ENCODE measurements around the gene TMTC1.
"Not testable (repeated sequence)": the region's sequence is repeated elsewhere in the genome, so short reads cannot be mapped to it uniquely, and the experiment has no call there.

TMTC1 gene

GRCh38 chr12:29630164-29630563 is 153.6 kb downstream of the TMTC1 start:
- not testable (repeated sequence) for H3K27me3 ChIP-seq (ENCODE audit: control insufficient read depth in 1 of 2, insufficient read depth in 2 of 2, low read length in 2 of 2); H3K9me3 ChIP-seq (ENCODE audit: control insufficient read depth in 1 of 2, low read length in 2 of 2); H3K4me1 ChIP-seq (ENCODE audit: control insufficient read depth in 1 of 2, insufficient read depth in 2 of 2, low read length in 2 of 2); H3K4me3 ChIP-seq (ENCODE audit: low read depth in 1 of 2, low read length in 2 of 2); H3K9ac ChIP-seq (ENCODE audit: low read depth in 1 of 2, low read length in 2 of 2); H3K36me3 ChIP-seq (ENCODE audit: control insufficient read depth in 1 of 2, insufficient read depth in 2 of 2, low read length in 2 of 2); H3K27ac ChIP-seq (ENCODE audit: low read depth, low read length)

- H3K36me3 ChIP-seq (ENCODE audit: control insufficient read depth in 1 of 2, insufficient read depth in 2 of 2, low read length in 2 of 2), result no peaks in the 10 kb centered on the region
- H3K4me1 ChIP-seq (ENCODE audit: control insufficient read depth in 1 of 2, insufficient read depth in 2 of 2, low read length in 2 of 2), result peaks cover 11 to 17% of the 10 kb centered on the region in 2 donors
- no peak overlapping the region for H3K4me3 ChIP-seq (ENCODE audit: low read depth in 1 of 2, low read length in 2 of 2)
- H3K27me3 ChIP-seq (ENCODE audit: control insufficient read depth in 1 of 2, insufficient read depth in 2 of 2, low read length in 2 of 2), result no peaks in the 10 kb centered on the region
- H3K9ac ChIP-seq (ENCODE audit: low read depth in 1 of 2, low read length in 2 of 2), result no peak overlapping the region
- peaks cover 0 to 2% of the 10 kb centered on the region in 2 donors for H3K9me3 ChIP-seq (ENCODE audit: control insufficient read depth in 1 of 2, low read length in 2 of 2)
- no peak overlapping the region for H3K27ac ChIP-seq (ENCODE audit: low read depth, low read length)
These were observed 156.5 kb downstream of the TMTC1 start for GRCh38 chr12:29627221-29627620.

GRCh38 chr12:29625359-29625953 is 158.3 kb downstream of the TMTC1 start:
- H3K4me1 ChIP-seq (ENCODE audit: control insufficient read depth in 1 of 2, insufficient read depth in 2 of 2, low read length in 2 of 2), result peaks cover 11 to 17% of the 10 kb centered on the region in 2 donors
- no peaks in the 10 kb centered on the region for H3K27me3 ChIP-seq (ENCODE audit: control insufficient read depth in 1 of 2, insufficient read depth in 2 of 2, low read length in 2 of 2)
- H3K27ac ChIP-seq (ENCODE audit: low read depth, low read length), result no peak overlapping the region
- no peak overlapping the region for H3K9ac ChIP-seq (ENCODE audit: low read depth in 1 of 2, low read length in 2 of 2)
- peaks cover 0 to 2% of the 10 kb centered on the region in 2 donors for H3K9me3 ChIP-seq (ENCODE audit: control insufficient read depth in 1 of 2, low read length in 2 of 2)
- H3K36me3 ChIP-seq (ENCODE audit: control insufficient read depth in 1 of 2, insufficient read depth in 2 of 2, low read length in 2 of 2), result no peaks in the 10 kb centered on the region
- peak overlapping the region in 1 of 2 donors; percentile 30 for H3K4me3 ChIP-seq (ENCODE audit: low read depth in 1 of 2, low read length in 2 of 2)

GRCh38 chr12:29622251-29622650 is 161.5 kb downstream of the TMTC1 start:
- no peak overlapping the region for H3K9ac ChIP-seq (ENCODE audit: low read depth in 1 of 2, low read length in 2 of 2)
- no peak overlapping the region for H3K4me3 ChIP-seq (ENCODE audit: low read depth in 1 of 2, low read length in 2 of 2)
- H3K36me3 ChIP-seq (ENCODE audit: control insufficient read depth in 1 of 2, insufficient read depth in 2 of 2, low read length in 2 of 2), result no peaks in the 10 kb centered on the region
- peaks cover 11 to 17% of the 10 kb centered on the region in 2 donors for H3K4me1 ChIP-seq (ENCODE audit: control insufficient read depth in 1 of 2, insufficient read depth in 2 of 2, low read length in 2 of 2)
- H3K27me3 ChIP-seq (ENCODE audit: control insufficient read depth in 1 of 2, insufficient read depth in 2 of 2, low read length in 2 of 2), result no peaks in the 10 kb centered on the region
- no peaks in the 10 kb centered on the region for H3K9me3 ChIP-seq (ENCODE audit: control insufficient read depth in 1 of 2, low read length in 2 of 2)
- H3K27ac ChIP-seq (ENCODE audit: low read depth, low read length), result no peak overlapping the region

- Histone ChIP-seq H3K36me3 (ENCODE audit: control insufficient read depth in 1 of 2, insufficient read depth in 2 of 2, low read length in 2 of 2) (no peaks in the 10 kb centered on the region), H3K27ac (ENCODE audit: low read depth, low read length) (no peak overlapping the region), H3K9ac (ENCODE audit: low read depth in 1 of 2, low read length in 2 of 2) (no peak overlapping the region), H3K4me1 (ENCODE audit: control insufficient read depth in 1 of 2, insufficient read depth in 2 of 2, low read length in 2 of 2) (peaks cover 5 to 9% of the 10 kb centered on the region in 2 donors), H3K9me3 (ENCODE audit: control insufficient read depth in 1 of 2, low read length in 2 of 2) (no peaks in the 10 kb centered on the region), H3K4me3 (ENCODE audit: low read depth in 1 of 2, low read length in 2 of 2) (no peak overlapping the region), H3K27me3 (ENCODE audit: control insufficient read depth in 1 of 2, insufficient read depth in 2 of 2, low read length in 2 of 2) (no peaks in the 10 kb centered on the region)
These were observed 163.7 kb downstream of the TMTC1 start for GRCh38 chr12:29620030-29620429.

GRCh38 chr12:29617407-29617803 is 166.3 kb downstream of the TMTC1 start:
- no peaks in the 10 kb centered on the region for H3K4me1 ChIP-seq (ENCODE audit: control insufficient read depth in 1 of 2, insufficient read depth in 2 of 2, low read length in 2 of 2)
- H3K9ac ChIP-seq (ENCODE audit: low read depth in 1 of 2, low read length in 2 of 2), result no peak overlapping the region
- no peaks in the 10 kb centered on the region for H3K9me3 ChIP-seq (ENCODE audit: control insufficient read depth in 1 of 2, low read length in 2 of 2)
- no peaks in the 10 kb centered on the region for H3K36me3 ChIP-seq (ENCODE audit: control insufficient read depth in 1 of 2, insufficient read depth in 2 of 2, low read length in 2 of 2)
- no peak overlapping the region for H3K4me3 ChIP-seq (ENCODE audit: low read depth in 1 of 2, low read length in 2 of 2)
- H3K27ac ChIP-seq (ENCODE audit: low read depth, low read length), result no peak overlapping the region
- H3K27me3 ChIP-seq (ENCODE audit: control insufficient read depth in 1 of 2, insufficient read depth in 2 of 2, low read length in 2 of 2), result no peaks in the 10 kb centered on the region

- Histone ChIP-seq H3K9ac (ENCODE audit: low read depth in 1 of 2, low read length in 2 of 2) (no peak overlapping the region), H3K36me3 (ENCODE audit: control insufficient read depth in 1 of 2, insufficient read depth in 2 of 2, low read length in 2 of 2) (no peaks in the 10 kb centered on the region), H3K9me3 (ENCODE audit: control insufficient read depth in 1 of 2, low read length in 2 of 2) (no peaks in the 10 kb centered on the region), H3K4me3 (ENCODE audit: low read depth in 1 of 2, low read length in 2 of 2) (no peak overlapping the region), H3K4me1 (ENCODE audit: control insufficient read depth in 1 of 2, insufficient read depth in 2 of 2, low read length in 2 of 2) (no peaks in the 10 kb centered on the region), H3K27me3 (ENCODE audit: control insufficient read depth in 1 of 2, insufficient read depth in 2 of 2, low read length in 2 of 2) (no peaks in the 10 kb centered on the region), H3K27ac (ENCODE audit: low read depth, low read length) (no peak overlapping the region)
These were observed 166.9 kb downstream of the TMTC1 start for GRCh38 chr12:29616664-29617406.

GRCh38 chr12:29614694-29615325 is 168.9 kb downstream of the TMTC1 start:
- Histone ChIP-seq H3K27me3 (ENCODE audit: control insufficient read depth in 1 of 2, insufficient read depth in 2 of 2, low read length in 2 of 2) (no peaks in the 10 kb centered on the region), H3K9me3 (ENCODE audit: control insufficient read depth in 1 of 2, low read length in 2 of 2) (no peaks in the 10 kb centered on the region), H3K4me1 (ENCODE audit: control insufficient read depth in 1 of 2, insufficient read depth in 2 of 2, low read length in 2 of 2) (no peaks in the 10 kb centered on the region), H3K4me3 (ENCODE audit: low read depth in 1 of 2, low read length in 2 of 2) (no peak overlapping the region), H3K9ac (ENCODE audit: low read depth in 1 of 2, low read length in 2 of 2) (no peak overlapping the region), H3K27ac (ENCODE audit: low read depth, low read length) (no peak overlapping the region), H3K36me3 (ENCODE audit: control insufficient read depth in 1 of 2, insufficient read depth in 2 of 2, low read length in 2 of 2) (no peaks in the 10 kb centered on the region)

GRCh38 chr12:29612912-29613311 is 170.8 kb downstream of the TMTC1 start:
- Histone ChIP-seq H3K9me3 (ENCODE audit: control insufficient read depth in 1 of 2, low read length in 2 of 2) (no peaks in the 10 kb centered on the region), H3K4me1 (ENCODE audit: control insufficient read depth in 1 of 2, insufficient read depth in 2 of 2, low read length in 2 of 2) (no peaks in the 10 kb centered on the region), H3K36me3 (ENCODE audit: control insufficient read depth in 1 of 2, insufficient read depth in 2 of 2, low read length in 2 of 2) (no peaks in the 10 kb centered on the region), H3K4me3 (ENCODE audit: low read depth in 1 of 2, low read length in 2 of 2) (no peak overlapping the region), H3K9ac (ENCODE audit: low read depth in 1 of 2, low read length in 2 of 2) (no peak overlapping the region), H3K27me3 (ENCODE audit: control insufficient read depth in 1 of 2, insufficient read depth in 2 of 2, low read length in 2 of 2) (no peaks in the 10 kb centered on the region), H3K27ac (ENCODE audit: low read depth, low read length) (no peak overlapping the region)

- H3K9ac ChIP-seq (ENCODE audit: low read depth in 1 of 2, low read length in 2 of 2), result no peak overlapping the region
- H3K27ac ChIP-seq (ENCODE audit: low read depth, low read length), result no peak overlapping the region
- H3K4me3 ChIP-seq (ENCODE audit: low read depth in 1 of 2, low read length in 2 of 2), result no peak overlapping the region
- H3K4me1 ChIP-seq (ENCODE audit: control insufficient read depth in 1 of 2, insufficient read depth in 2 of 2, low read length in 2 of 2), result no peaks in the 10 kb centered on the region
- no peaks in the 10 kb centered on the region for H3K27me3 ChIP-seq (ENCODE audit: control insufficient read depth in 1 of 2, insufficient read depth in 2 of 2, low read length in 2 of 2)
- no peaks in the 10 kb centered on the region for H3K36me3 ChIP-seq (ENCODE audit: control insufficient read depth in 1 of 2, insufficient read depth in 2 of 2, low read length in 2 of 2)
- no peaks in the 10 kb centered on the region for H3K9me3 ChIP-seq (ENCODE audit: control insufficient read depth in 1 of 2, low read length in 2 of 2)
These were observed 171.8 kb downstream of the TMTC1 start for GRCh38 chr12:29611906-29612305.

Measured in duodenal mucosa (tissue), 2 donors.